Smooth muscle cell (in vitro differentiated cells): Measurements from ENCODE around the gene SLC5A10. TPM values are rescaled to one million over a fixed set of nuclear protein-coding genes. Genes with fewer than 3 reads are reported as not detected.

Experiments
- DNase-seq: peaks from one replicate; lab custom pipeline; 2025; ENCODE audit not compliant: unreplicated experiment; lab: John Stamatoyannopoulos, UW
- H2AFZ ChIP-seq: fragments of 200-600 bp; sonication (generic); 2 replicates; pipeline ENCODE4 v1.6.0; 2016; ENCODE audit warnings: antibody characterized with exemption, low read depth, mild to moderate bottlenecking
- H3F3A ChIP-seq: fragments of 200-600 bp; sonication (generic); 2 replicates; pipeline ENCODE4 v1.6.0; 2017; ENCODE audit warnings: antibody characterized with exemption, low read depth
- H3K27ac ChIP-seq: fragments of 200-600 bp; sonication (generic); 2 replicates; pipeline ENCODE4 v1.5.1; 2016; ENCODE audit warnings: low read depth, mild to moderate bottlenecking
- H3K27me3 ChIP-seq: fragments of 200-600 bp; sonication (generic); 2 replicates; pipeline ENCODE4 v1.6.1; 2016; ENCODE audit warnings: low read depth, mild to moderate bottlenecking
- H3K36me3 ChIP-seq: fragments of 200-600 bp; sonication (generic); 2 replicates; pipeline ENCODE4 v1.5.1; 2016; ENCODE audit warnings: low read depth
- H3K4me1 ChIP-seq: fragments of 200-600 bp; sonication (generic); 2 replicates; pipeline ENCODE4 v1.5.1; 2016; ENCODE audit warnings: low read depth
- H3K4me2 ChIP-seq: fragments of 200-600 bp; sonication (generic); 2 replicates; pipeline ENCODE4 v1.6.0; 2016; ENCODE audit warnings: mild to moderate bottlenecking
- H3K4me3 ChIP-seq: fragments of 200-600 bp; sonication (generic); 2 replicates; pipeline ENCODE4 v1.5.1; 2016; ENCODE audit warnings: mild to moderate bottlenecking
- H3K79me2 ChIP-seq: fragments of 200-600 bp; sonication (generic); 2 replicates; pipeline ENCODE4 v1.6.0; 2016; ENCODE audit warnings: low read depth, mild to moderate bottlenecking
- H3K9ac ChIP-seq: fragments of 200-600 bp; sonication (generic); 2 replicates; pipeline ENCODE4 v1.6.0; 2016; ENCODE audit warnings: low read depth
- H3K9me3 ChIP-seq: fragments of 200-600 bp; sonication (generic); replicated peaks from 2 replicates; pipeline ENCODE4 v1.5.1; 2016; ENCODE audit warnings: low read depth
- H4K20me1 ChIP-seq: fragments of 200-600 bp; sonication (generic); 2 replicates; pipeline ENCODE4 v1.6.0; 2016; ENCODE audit warnings: low read depth
- WGBS: methylation state at CpG from one replicate; pipeline ENCODE4 v1.1.7; 2016; ENCODE audit warnings: low lambda C conversion rate; 5-methylcytosine and 5-hydroxymethylcytosine counted together
- polyA plus RNA-seq: library from polyadenylated mRNA; unstranded; fragments of >200 nt; fragmentation: Nextera tagmentation; extraction: Ambion mirVana; gene quantifications from 2 replicates; pipeline ENCODE4 v1.2.1, GENCODE V29; 2016
- total RNA-seq: library from RNA; depleted of rRNA; stranded (reverse); fragments of >200 nt; gene quantifications from 2 replicates; pipeline ENCODE4 v1.2.3, GENCODE V29; 2014
- TF ChIP-seq, protein P1 (sequence below): fragments of 200-600 bp; sonication (generic); IDR thresholded peaks from 2 replicates; pipeline ENCODE4 v1.5.1; 2017; ENCODE audit warnings: borderline replicate concordance, mild to moderate bottlenecking, antibody characterized with exemption; ENCODE audit not compliant: insufficient read depth, poor library complexity, severe bottlenecking

SLC5A10 gene
- total and polyA plus RNA-seq, 2 experiments from 2014 or later: not detected

DNA sequence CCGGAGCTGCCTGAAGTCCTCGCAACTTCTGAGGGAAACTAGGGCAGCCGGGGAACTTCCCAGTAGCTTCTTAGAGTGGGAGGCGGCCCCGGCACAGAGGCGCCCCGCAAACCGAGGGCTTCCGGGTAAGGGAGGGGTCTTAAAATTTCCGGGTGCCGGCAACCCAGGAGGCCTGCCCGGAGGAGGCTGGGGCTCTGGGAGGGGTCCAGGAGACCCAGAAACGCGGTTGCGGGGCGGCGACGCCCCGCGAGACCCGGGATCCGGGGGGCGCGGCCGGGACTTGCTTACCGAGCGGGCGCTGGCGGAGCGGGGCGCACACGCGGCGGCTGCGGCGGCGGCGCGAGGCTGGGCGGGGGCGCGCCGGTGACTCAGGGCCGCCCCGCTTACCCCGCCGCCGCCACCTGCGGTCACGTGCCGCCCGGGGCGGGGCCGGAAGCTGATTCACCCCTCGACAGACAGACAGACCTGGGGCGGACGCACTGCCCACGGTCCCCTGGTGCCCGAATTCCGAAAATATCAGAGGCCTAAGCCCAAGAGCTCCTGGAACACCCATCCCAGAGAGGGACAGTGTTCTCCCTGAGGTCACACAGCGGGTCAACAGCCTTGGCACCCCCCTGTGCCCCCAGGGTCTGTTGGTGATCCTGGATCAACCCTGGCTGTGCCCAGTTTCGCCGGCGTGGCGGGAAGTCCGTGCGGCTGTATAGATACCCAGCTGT, 52.6 kb downstream of the SLC5A10 start, which contains the start of gene FAM83G:
FAM83G (minus strand) TSS at position 344 of the 716 bp plus-strand sequence. CDS start 723 bp downstream, outside the sequence.
- Histone ChIP-seq H3K4me2 (peak within 1 kb of the TSS; percentile 99), H3K9ac (peak within 1 kb of the TSS; percentile 90), H2AFZ (peak within 1 kb of the TSS; percentile 91), H4K20me1 (peaks cover 41% of the 10 kb centered on the region), H3K36me3 (no peaks in the 10 kb centered on the region), H3K27ac (peak within 1 kb of the TSS; percentile 85), H3K9me3 (no peaks in the 10 kb centered on the region), H3K4me3 (peak within 1 kb of the TSS; percentile 76), H3K79me2 (peaks cover 6% of the 10 kb centered on the region), H3K27me3 (no peaks in the 10 kb centered on the region), H3F3A (peaks cover 4% of the 10 kb centered on the region), H3K4me1 (peaks cover 13% of the 10 kb centered on the region)
- DNase-seq: peak; percentile 32
- 9% methylated on average over 36 of the region's 67 CpGs for WGBS
- TF ChIP-seq, protein P1, sequence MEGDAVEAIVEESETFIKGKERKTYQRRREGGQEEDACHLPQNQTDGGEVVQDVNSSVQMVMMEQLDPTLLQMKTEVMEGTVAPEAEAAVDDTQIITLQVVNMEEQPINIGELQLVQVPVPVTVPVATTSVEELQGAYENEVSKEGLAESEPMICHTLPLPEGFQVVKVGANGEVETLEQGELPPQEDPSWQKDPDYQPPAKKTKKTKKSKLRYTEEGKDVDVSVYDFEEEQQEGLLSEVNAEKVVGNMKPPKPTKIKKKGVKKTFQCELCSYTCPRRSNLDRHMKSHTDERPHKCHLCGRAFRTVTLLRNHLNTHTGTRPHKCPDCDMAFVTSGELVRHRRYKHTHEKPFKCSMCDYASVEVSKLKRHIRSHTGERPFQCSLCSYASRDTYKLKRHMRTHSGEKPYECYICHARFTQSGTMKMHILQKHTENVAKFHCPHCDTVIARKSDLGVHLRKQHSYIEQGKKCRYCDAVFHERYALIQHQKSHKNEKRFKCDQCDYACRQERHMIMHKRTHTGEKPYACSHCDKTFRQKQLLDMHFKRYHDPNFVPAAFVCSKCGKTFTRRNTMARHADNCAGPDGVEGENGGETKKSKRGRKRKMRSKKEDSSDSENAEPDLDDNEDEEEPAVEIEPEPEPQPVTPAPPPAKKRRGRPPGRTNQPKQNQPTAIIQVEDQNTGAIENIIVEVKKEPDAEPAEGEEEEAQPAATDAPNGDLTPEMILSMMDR: no peak

DNA sequence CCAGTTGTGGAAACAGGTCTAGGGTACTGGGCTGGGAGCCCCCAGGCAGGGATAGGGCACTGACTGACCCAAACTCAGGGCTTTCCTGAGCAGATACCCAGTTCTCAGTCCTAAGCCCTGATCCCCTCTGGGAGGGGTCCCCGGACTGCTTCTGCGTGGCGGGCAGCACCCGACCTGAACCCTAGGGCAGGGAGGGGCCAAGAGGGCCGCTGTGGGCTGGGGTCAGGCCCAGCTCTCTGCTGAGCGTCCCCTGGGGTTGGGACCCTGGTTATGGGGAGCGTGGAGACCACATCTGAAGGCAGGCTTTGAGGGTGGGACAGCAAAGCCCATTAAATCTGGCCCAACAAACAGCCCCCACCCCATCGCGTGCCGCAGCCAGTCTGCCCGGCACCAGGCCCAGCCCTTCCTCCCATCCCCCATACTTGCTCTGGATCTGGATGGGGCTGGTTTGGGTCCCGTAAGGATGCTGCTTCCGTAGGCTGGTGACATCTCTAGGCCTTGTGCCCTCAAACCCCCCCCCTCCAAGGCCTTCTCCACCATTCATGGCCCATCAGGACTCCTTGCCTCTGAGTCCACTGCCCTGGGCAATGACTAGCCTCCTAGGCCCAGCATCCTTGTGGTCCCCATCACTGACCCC, 53.3 kb downstream of the SLC5A10 start:
- Histone ChIP-seq H3K4me3 (peak overlapping the region; percentile 76), H3K4me2 (peak overlapping the region; percentile 99), H3K79me2 (peaks cover 6% of the 10 kb centered on the region), H3K4me1 (peaks cover 13% of the 10 kb centered on the region), H2AFZ (peak overlapping the region; percentile 45), H3K27me3 (no peaks in the 10 kb centered on the region), H3K9ac (peak overlapping the region; percentile 72), H3K36me3 (no peaks in the 10 kb centered on the region), H3K9me3 (no peaks in the 10 kb centered on the region), H3F3A (peaks cover 4% of the 10 kb centered on the region), H4K20me1 (peaks cover 35% of the 10 kb centered on the region), H3K27ac (peak overlapping the region; percentile 74)
- WGBS: 86% methylated on average over 12 of the region's 13 CpGs
- TF ChIP-seq, protein P1: no peak
- no peak for DNase-seq

DNA sequence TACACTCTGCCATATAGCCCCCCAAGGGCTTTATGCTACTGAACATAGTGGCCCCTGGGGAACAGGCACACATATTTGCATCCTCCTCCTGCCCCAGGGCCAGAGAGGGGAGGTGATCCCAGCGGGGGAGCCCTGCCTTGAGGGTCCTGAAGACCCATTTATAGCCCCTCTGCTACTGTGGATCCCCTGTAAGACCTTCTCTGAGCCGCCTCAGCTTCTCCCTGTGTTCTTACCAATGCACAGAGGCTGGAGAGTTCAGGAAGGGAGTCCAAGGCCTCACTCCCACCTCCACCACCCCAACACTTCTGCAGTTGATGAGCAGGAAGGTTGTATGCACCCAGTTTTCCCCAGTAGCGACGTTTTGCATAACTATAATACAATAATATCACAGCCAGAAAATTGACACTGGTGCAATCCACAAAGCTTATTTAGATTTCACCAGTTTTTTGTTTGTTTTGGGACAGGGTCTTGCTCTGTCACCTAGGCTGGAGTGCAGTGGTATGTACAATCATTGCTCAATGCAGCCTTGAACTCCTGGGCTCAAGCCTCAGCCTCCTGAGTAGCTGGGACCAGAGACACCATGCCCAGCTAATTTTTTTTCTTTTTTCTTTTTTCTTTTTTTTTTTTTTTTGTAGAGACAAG, 53.9 kb downstream of the SLC5A10 start:
- DNase-seq: no peak
- no peak overlapping the region for H3K27ac ChIP-seq
- H3K27me3 ChIP-seq: no peaks in the 10 kb centered on the region
- peaks cover 13% of the 10 kb centered on the region for H3K4me1 ChIP-seq
- no peaks in the 10 kb centered on the region for H3K36me3 ChIP-seq
- no peak overlapping the region for H3K4me3 ChIP-seq
- peaks cover 4% of the 10 kb centered on the region for H3F3A ChIP-seq
- H3K9ac ChIP-seq: no peak overlapping the region
- H2AFZ ChIP-seq: no peak overlapping the region
- no peaks in the 10 kb centered on the region for H3K9me3 ChIP-seq
- no peak overlapping the region for H3K4me2 ChIP-seq
- peaks cover 30% of the 10 kb centered on the region for H4K20me1 ChIP-seq
- TF ChIP-seq, protein P1: no peak
- WGBS: 96% methylated on average over 4 of the region's 4 CpGs
- peaks cover 6% of the 10 kb centered on the region for H3K79me2 ChIP-seq
